A549 (cell line): ENCODE data around the gene REG3G.

Experiments used
- BHLHE40 ChIP-seq: IDR thresholded peaks from 2 replicates; pipeline ENCODE4 v1.6.1; 2012; ENCODE audit warnings: low read depth, low read length, inconsistent platforms
- CHD2 ChIP-seq: fragments of 150-350 bp; IDR thresholded peaks from 2 replicates; pipeline ENCODE4 v1.6.1; 2014; ENCODE audit warnings: low read length; ENCODE audit not compliant: partially characterized antibody
- CHD4 ChIP-seq: fragments of 200-600 bp; sonication (generic); IDR thresholded peaks from 2 replicates; pipeline ENCODE4 v1.6.1; 2016; ENCODE audit warnings: antibody characterized with exemption, mild to moderate bottlenecking, borderline replicate concordance
- ESRRA ChIP-seq: fragments of 150-350 bp; IDR thresholded peaks from 2 replicates; pipeline ENCODE4 v1.6.1; 2014; ENCODE audit warnings: mild to moderate bottlenecking, low read length, borderline replicate concordance
- HDAC2 ChIP-seq: fragments of 200-600 bp; sonication (generic); IDR thresholded peaks from 2 replicates; pipeline ENCODE4 v1.6.1; 2016
- HOXB13 ChIP-seq: fragments of 250-450 bp; sonication (Bioruptor Pico); IDR thresholded peaks from 2 replicates; pipeline ENCODE4 v1.5.0; 2020; ENCODE audit warnings: low read depth, mild to moderate bottlenecking, moderate library complexity
- JUN ChIP-seq, 2 experiments: fragments of >200 bp; sonication (Bioruptor Twin); formaldehyde crosslinking; IDR thresholded peaks; 2 replicates in 1 of 2; 3 replicates in 1 of 2; pipeline ENCODE4 v1.6.1; 2016 to 2017
- MAFK ChIP-seq: fragments of 450-650 bp; IDR thresholded peaks from 2 replicates; pipeline ENCODE4 v1.6.1; 2014; ENCODE audit not compliant: partially characterized antibody
- POLR2A ChIP-seq: IDR thresholded peaks from 2 replicates; pipeline ENCODE4 v1.6.1; 2012; ENCODE audit warnings: mild to moderate bottlenecking, low read length
- RFX5 ChIP-seq: fragments of 450-650 bp; IDR thresholded peaks from 2 replicates; pipeline ENCODE4 v1.7.1; 2014; ENCODE audit warnings: antibody characterized with exemption, mild to moderate bottlenecking, moderate library complexity
- TF ChIP-seq, protein P1 (sequence below): fragments of >200 bp; sonication (Bioruptor Twin); formaldehyde crosslinking; IDR thresholded peaks from 3 replicates; pipeline ENCODE4 v1.5.1; 2016
- TF ChIP-seq, protein P2 (sequence below): fragments of 150-350 bp; IDR thresholded peaks from 2 replicates; pipeline ENCODE4 v1.6.1; 2014; ENCODE audit warnings: low read depth, mild to moderate bottlenecking, low read length
- TF ChIP-seq, protein P3 (sequence below): IDR thresholded peaks from 2 replicates; pipeline ENCODE4 v1.6.1; 2012
- TF ChIP-seq, protein P4 (sequence below): fragments of 200-600 bp; sonication (generic); IDR thresholded peaks from 2 replicates; pipeline ENCODE4 v1.6.1; 2016; ENCODE audit warnings: antibody characterized with exemption, mild to moderate bottlenecking, moderate library complexity

DNA sequence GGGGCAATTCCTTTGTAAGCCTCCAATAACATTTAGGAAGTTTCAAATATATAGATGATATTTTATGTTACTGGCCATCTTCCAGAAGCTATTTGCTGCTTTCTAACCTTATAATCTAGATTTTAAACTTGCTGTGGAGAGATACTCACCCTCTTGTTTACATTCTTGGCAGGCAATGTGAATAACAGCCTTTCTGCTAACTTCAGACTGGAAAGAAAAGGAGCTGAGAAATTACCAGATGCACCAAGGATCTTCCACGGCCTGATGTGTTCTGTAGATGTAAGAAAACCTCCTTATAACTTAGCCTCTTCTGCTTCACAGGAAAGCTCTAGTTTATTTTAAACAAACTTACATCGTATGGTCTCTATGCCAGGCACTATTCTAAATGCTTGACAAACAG lies 45.6 kb downstream of the REG3G start:
- TF ChIP-seq CHD2 (no peak), BHLHE40 (no peak), POLR2A (no peak), HDAC2 (no peak), CHD4 (no peak), ESRRA (no peak), RFX5 (no peak), JUN (IDR thresholded peaks at IDR 0.05) (no peak), MAFK (no peak), HOXB13 (CRISPR knock-in tag) (no peak)
- TF ChIP-seq, protein P1, sequence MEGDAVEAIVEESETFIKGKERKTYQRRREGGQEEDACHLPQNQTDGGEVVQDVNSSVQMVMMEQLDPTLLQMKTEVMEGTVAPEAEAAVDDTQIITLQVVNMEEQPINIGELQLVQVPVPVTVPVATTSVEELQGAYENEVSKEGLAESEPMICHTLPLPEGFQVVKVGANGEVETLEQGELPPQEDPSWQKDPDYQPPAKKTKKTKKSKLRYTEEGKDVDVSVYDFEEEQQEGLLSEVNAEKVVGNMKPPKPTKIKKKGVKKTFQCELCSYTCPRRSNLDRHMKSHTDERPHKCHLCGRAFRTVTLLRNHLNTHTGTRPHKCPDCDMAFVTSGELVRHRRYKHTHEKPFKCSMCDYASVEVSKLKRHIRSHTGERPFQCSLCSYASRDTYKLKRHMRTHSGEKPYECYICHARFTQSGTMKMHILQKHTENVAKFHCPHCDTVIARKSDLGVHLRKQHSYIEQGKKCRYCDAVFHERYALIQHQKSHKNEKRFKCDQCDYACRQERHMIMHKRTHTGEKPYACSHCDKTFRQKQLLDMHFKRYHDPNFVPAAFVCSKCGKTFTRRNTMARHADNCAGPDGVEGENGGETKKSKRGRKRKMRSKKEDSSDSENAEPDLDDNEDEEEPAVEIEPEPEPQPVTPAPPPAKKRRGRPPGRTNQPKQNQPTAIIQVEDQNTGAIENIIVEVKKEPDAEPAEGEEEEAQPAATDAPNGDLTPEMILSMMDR, result no peak
- TF ChIP-seq, protein P2, sequence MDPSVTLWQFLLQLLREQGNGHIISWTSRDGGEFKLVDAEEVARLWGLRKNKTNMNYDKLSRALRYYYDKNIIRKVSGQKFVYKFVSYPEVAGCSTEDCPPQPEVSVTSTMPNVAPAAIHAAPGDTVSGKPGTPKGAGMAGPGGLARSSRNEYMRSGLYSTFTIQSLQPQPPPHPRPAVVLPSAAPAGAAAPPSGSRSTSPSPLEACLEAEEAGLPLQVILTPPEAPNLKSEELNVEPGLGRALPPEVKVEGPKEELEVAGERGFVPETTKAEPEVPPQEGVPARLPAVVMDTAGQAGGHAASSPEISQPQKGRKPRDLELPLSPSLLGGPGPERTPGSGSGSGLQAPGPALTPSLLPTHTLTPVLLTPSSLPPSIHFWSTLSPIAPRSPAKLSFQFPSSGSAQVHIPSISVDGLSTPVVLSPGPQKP, result no peak
- TF ChIP-seq, protein P3, sequence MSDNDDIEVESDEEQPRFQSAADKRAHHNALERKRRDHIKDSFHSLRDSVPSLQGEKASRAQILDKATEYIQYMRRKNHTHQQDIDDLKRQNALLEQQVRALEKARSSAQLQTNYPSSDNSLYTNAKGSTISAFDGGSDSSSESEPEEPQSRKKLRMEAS, result no peak
- TF ChIP-seq, protein P4, sequence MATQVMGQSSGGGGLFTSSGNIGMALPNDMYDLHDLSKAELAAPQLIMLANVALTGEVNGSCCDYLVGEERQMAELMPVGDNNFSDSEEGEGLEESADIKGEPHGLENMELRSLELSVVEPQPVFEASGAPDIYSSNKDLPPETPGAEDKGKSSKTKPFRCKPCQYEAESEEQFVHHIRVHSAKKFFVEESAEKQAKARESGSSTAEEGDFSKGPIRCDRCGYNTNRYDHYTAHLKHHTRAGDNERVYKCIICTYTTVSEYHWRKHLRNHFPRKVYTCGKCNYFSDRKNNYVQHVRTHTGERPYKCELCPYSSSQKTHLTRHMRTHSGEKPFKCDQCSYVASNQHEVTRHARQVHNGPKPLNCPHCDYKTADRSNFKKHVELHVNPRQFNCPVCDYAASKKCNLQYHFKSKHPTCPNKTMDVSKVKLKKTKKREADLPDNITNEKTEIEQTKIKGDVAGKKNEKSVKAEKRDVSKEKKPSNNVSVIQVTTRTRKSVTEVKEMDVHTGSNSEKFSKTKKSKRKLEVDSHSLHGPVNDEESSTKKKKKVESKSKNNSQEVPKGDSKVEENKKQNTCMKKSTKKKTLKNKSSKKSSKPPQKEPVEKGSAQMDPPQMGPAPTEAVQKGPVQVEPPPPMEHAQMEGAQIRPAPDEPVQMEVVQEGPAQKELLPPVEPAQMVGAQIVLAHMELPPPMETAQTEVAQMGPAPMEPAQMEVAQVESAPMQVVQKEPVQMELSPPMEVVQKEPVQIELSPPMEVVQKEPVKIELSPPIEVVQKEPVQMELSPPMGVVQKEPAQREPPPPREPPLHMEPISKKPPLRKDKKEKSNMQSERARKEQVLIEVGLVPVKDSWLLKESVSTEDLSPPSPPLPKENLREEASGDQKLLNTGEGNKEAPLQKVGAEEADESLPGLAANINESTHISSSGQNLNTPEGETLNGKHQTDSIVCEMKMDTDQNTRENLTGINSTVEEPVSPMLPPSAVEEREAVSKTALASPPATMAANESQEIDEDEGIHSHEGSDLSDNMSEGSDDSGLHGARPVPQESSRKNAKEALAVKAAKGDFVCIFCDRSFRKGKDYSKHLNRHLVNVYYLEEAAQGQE, result no peak
